HL-60 (cell line): Measurements from ENCODE around the gene LONP2.

ENCODE experiments used
- DNase-seq, 2 experiments: peaks; one replicate each; pipeline ENCODE4 v3.0.0-alpha.2; 2010 to 2020; ENCODE audit warnings: low read depth in 1 of 2, low spot score in 1 of 2
- H3K27ac ChIP-seq: fragments of 250-450 bp; sonication (Bioruptor Pico); replicated peaks from 2 replicates; pipeline ENCODE4 v1.5.1; 2020; ENCODE audit warnings: mild to moderate bottlenecking, moderate library complexity
- H3K27me3 ChIP-seq: fragments of 250-450 bp; sonication (Bioruptor Pico); 2 replicates; pipeline ENCODE4 v1.5.1; 2021; ENCODE audit warnings: mild to moderate bottlenecking, moderate library complexity; ENCODE audit not compliant: insufficient read depth, poor library complexity, severe bottlenecking
- H3K4me3 ChIP-seq: replicated peaks from 2 replicates; pipeline ENCODE4 v1.5.1; 2011; ENCODE audit warnings: mild to moderate bottlenecking, control low read depth, low read length; ENCODE audit not compliant: insufficient read depth
- CTCF ChIP-seq: IDR thresholded peaks from one replicate; pipeline ENCODE4 v1.5.1; 2011; ENCODE audit warnings: low read length, control low read depth, inconsistent platforms; ENCODE audit not compliant: insufficient read depth
- GABPA ChIP-seq: IDR thresholded peaks from 2 replicates; pipeline ENCODE4 v1.6.1; 2012; ENCODE audit warnings: low read depth
- POLR2AphosphoS5 ChIP-seq: IDR thresholded peaks from 2 replicates; pipeline ENCODE4 v1.6.1; 2012; ENCODE audit warnings: low read depth
- REST ChIP-seq: IDR thresholded peaks from 2 replicates; pipeline ENCODE4 v1.6.1; 2012; ENCODE audit warnings: low read depth; ENCODE audit not compliant: insufficient replicate concordance
- SPI1 ChIP-seq: IDR thresholded peaks from 2 replicates; pipeline ENCODE4 v1.6.1; 2012; ENCODE audit warnings: low read depth, mild to moderate bottlenecking, borderline replicate concordance

Gene LONP2

GRCh38 chr16:48276102-48276501 is 32.0 kb downstream of the LONP2 start:
- H3K27me3 ChIP-seq, result no peaks in the 10 kb centered on the region
- DNase-seq, result no peak
- TF ChIP-seq GABPA (no peak), POLR2AphosphoS5 (no peak), CTCF (no peak), SPI1 (no peak), REST (no peak)
- no peak overlapping the region for H3K4me3 ChIP-seq
- no peak overlapping the region for H3K27ac ChIP-seq

- Histone ChIP-seq H3K27me3 (no peaks in the 10 kb centered on the region), H3K4me3 (no peak overlapping the region), H3K27ac (no peak overlapping the region)
- DNase-seq, result no peak
- TF ChIP-seq GABPA (no peak), CTCF (no peak)
Observed at GRCh38 chr16:48277158-48277557, 33.1 kb downstream of the LONP2 start.

GRCh38 chr16:48279199-48279598 is 35.1 kb downstream of the LONP2 start:
- DNase-seq, result no peak
- Histone ChIP-seq H3K27ac (no peak overlapping the region), H3K27me3 (no peaks in the 10 kb centered on the region), H3K4me3 (no peak overlapping the region)
- no peak for TF ChIP-seq SPI1
- no peak for TF ChIP-seq REST
- TF ChIP-seq CTCF, result no peak
- TF ChIP-seq POLR2AphosphoS5, result no peak
- no peak for TF ChIP-seq GABPA

GRCh38 chr16:48280546-48280945 is 36.4 kb downstream of the LONP2 start:
- peak in 1 of 2 experiments; percentile 19 for DNase-seq

More at GRCh38 chr16:48280546-48280945, 36.4 kb downstream of the LONP2 start:
- Histone ChIP-seq H3K4me3 (no peak overlapping the region), H3K27me3 (no peaks in the 10 kb centered on the region), H3K27ac (no peak overlapping the region)
- no peak for TF ChIP-seq GABPA
- TF ChIP-seq SPI1, result 0 out of 2 replicates have a peak, but pooled peaks have one; percentile 9
